Peyer's patch (tissue), 4 donors: ENCODE results near the gene PAPSS1. TPM values are rescaled to one million over a fixed set of nuclear protein-coding genes. Genes with fewer than 3 reads are reported as not detected.

Experiments used
- DNase-seq, 3 donors: peaks; one replicate each; pipeline ENCODE4 v3.0.0-alpha.2; 2017 to 2019
- H3K27ac ChIP-seq, 4 donors: fragments of 200-600 bp; sonication (generic); one replicate each; pipeline ENCODE4 v1.5.1; 2016 to 2019
- H3K27me3 ChIP-seq, 2 donors: fragments of 200-600 bp; sonication (generic); one replicate each; pipeline ENCODE4 v1.5.1; 2019
- H3K36me3 ChIP-seq, 3 donors: fragments of 200-600 bp; sonication (generic); one replicate each; pipeline ENCODE4 v1.5.1; 2016 to 2019
- H3K4me1 ChIP-seq, 4 donors: fragments of 200-600 bp; sonication (generic); one replicate each; pipeline ENCODE4 v1.5.1; 2016 to 2019
- H3K4me3 ChIP-seq, 4 donors: fragments of 200-600 bp; sonication (generic); 1 replicate in 3 of 4; 2 replicates in 1 of 4; pipeline ENCODE4 v1.5.1; 2016 to 2019; ENCODE audit warnings: mild to moderate bottlenecking in 1 of 4
- H3K9me3 ChIP-seq, 4 donors: fragments of 200-600 bp; sonication (generic); one replicate each; pipeline ENCODE4 v1.5.1; 2016 to 2019; ENCODE audit warnings: mild to moderate bottlenecking in 1 of 4
- CTCF ChIP-seq, 6 experiments: fragments of 450-650 bp in 4 of 6; fragments of 200-600 bp in 2 of 6; sonication (generic) in 1 of 6; IDR thresholded peaks; one replicate each; pipeline ENCODE4 v1.5.1; 2017 to 2019; ENCODE audit warnings: antibody characterized with exemption in 6 of 6, mild to moderate bottlenecking in 3 of 6, moderate library complexity in 1 of 6
- POLR2A ChIP-seq, 2 donors: fragments of 450-650 bp; IDR thresholded peaks; one replicate each; pipeline ENCODE4 v1.5.1; 2017; ENCODE audit warnings: antibody characterized with exemption in 2 of 2, mild to moderate bottlenecking in 2 of 2, moderate library complexity in 2 of 2
- total RNA-seq, 4 donors: library from RNA; depleted of rRNA; stranded (reverse); fragments of >200 nt; gene quantifications; one replicate each; pipeline ENCODE4 v1.1.0, GENCODE V29; 2016

PAPSS1 gene
- total RNA-seq, 4 donors from 2014 or later = 9.0 to 23.3 (median 18.1) TPM

GRCh38 chr4:107577743-107578142 lies 142.3 kb downstream of the PAPSS1 start:
- TF ChIP-seq POLR2A (IDR thresholded peaks at IDR 0.05) = no peak
- no peak for TF ChIP-seq CTCF (IDR thresholded peaks at IDR 0.05)
- H3K4me3 ChIP-seq = no peak overlapping the region
- no peaks in the 10 kb centered on the region for H3K27me3 ChIP-seq
- no peaks in the 10 kb centered on the region for H3K36me3 ChIP-seq
- H3K4me1 ChIP-seq = no peaks in the 10 kb centered on the region
- DNase-seq = no peak
- H3K27ac ChIP-seq = no peak overlapping the region
- no peaks in the 10 kb centered on the region for H3K9me3 ChIP-seq

GRCh38 chr4:107575243-107575642 lies 144.8 kb downstream of the PAPSS1 start:
- Histone ChIP-seq H3K27ac (no peak overlapping the region), H3K4me3 (no peak overlapping the region), H3K27me3 (no peaks in the 10 kb centered on the region), H3K36me3 (no peaks in the 10 kb centered on the region), H3K4me1 (no peaks in the 10 kb centered on the region), H3K9me3 (no peaks in the 10 kb centered on the region)
- TF ChIP-seq POLR2A (IDR thresholded peaks at IDR 0.05) = no peak
- no peak for TF ChIP-seq CTCF (IDR thresholded peaks at IDR 0.05)
- no peak for DNase-seq

GRCh38 chr4:107572281-107572680 lies 147.8 kb downstream of the PAPSS1 start:
- Histone ChIP-seq H3K27me3 (no peaks in the 10 kb centered on the region), H3K4me3 (no peak overlapping the region), H3K36me3 (no peaks in the 10 kb centered on the region), H3K4me1 (no peaks in the 10 kb centered on the region), H3K27ac (no peak overlapping the region), H3K9me3 (peaks cover 0 to 5% (median 0%) of the 10 kb centered on the region in 4 donors)
- TF ChIP-seq POLR2A (IDR thresholded peaks at IDR 0.05) = no peak
- TF ChIP-seq CTCF (IDR thresholded peaks at IDR 0.05) = no peak
- DNase-seq = no peak

GRCh38 chr4:107570952-107571351 lies 149.1 kb downstream of the PAPSS1 start:
- Histone ChIP-seq H3K27ac (no peak overlapping the region), H3K4me3 (no peak overlapping the region), H3K36me3 (no peaks in the 10 kb centered on the region), H3K4me1 (no peaks in the 10 kb centered on the region), H3K27me3 (no peaks in the 10 kb centered on the region), H3K9me3 (peaks cover 0 to 5% (median 0%) of the 10 kb centered on the region in 4 donors)
- TF ChIP-seq CTCF (IDR thresholded peaks at IDR 0.05) (no peak), POLR2A (IDR thresholded peaks at IDR 0.05) (no peak)
- DNase-seq = no peak

- no peak overlapping the region for H3K4me3 ChIP-seq
- H3K9me3 ChIP-seq = peaks cover 0 to 5% (median 0%) of the 10 kb centered on the region in 4 donors
- no peak overlapping the region for H3K27ac ChIP-seq
- no peaks in the 10 kb centered on the region for H3K4me1 ChIP-seq
- no peaks in the 10 kb centered on the region for H3K36me3 ChIP-seq
- no peak for DNase-seq
- no peaks in the 10 kb centered on the region for H3K27me3 ChIP-seq
- TF ChIP-seq POLR2A (IDR thresholded peaks at IDR 0.05) = no peak
Measured at GRCh38 chr4:107564326-107564725, 155.7 kb downstream of the PAPSS1 start.

Other genes starting within 250 kb of the PAPSS1 start
- 100 to 1,000 TPM in 3 of 4 donors, 10 to 100 TPM in 1; 40.4 to 350 (median 254) TPM for gene SGMS2, start 104.7 kb upstream of the PAPSS1 start, total RNA-seq
- gene CYP2U1, start 211.3 kb upstream of the PAPSS1 start, total RNA-seq = 10 to 100 TPM in 2 of 4 donors, 1 to 10 TPM in 2; 4.9 to 14.9 (median 7.7) TPM